HG02885 (cell line): ENCODE data around the gene VPS37B.

ENCODE experiments used
- ATAC-seq: cut with Tn5 transposase; IDR thresholded peaks from one replicate; pipeline ENCODE4 v1.9.1; 2021; ENCODE audit warnings: mild to moderate bottlenecking; ENCODE audit not compliant: unreplicated experiment, poor library complexity

The VPS37B gene

DNA sequence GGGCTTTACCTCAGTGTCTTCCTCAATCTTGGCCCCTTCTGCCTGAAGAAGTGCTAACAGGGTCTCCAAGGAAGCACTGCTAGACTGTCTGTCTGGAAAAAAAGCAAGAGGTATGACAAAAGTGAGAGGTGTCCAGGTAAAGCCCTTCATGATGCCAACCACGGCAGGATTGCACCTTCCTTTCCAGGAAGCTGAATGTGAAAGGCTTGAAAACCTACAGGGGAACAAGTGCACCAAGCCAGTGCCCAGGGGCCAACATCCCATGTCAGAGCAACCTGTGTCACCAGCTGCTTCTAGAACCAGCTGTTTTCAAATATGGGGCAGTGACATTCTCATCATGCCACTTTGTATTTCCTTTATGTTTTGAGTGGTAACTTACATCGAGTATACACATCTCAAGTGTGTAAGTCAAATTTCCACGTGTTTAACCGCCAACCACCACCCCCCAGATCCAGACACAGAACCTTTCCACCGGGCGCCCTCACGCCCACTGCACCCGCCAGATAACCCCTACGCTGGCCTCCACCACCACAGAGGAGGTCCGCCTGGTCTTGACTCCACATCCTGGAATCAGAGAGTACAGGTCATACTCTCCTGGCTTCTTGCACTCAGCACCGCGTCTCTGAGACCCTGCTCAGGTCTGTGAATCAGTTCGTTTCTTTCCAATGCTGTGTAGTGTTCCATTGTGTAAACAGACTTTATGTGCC lies 27.3 kb downstream of the VPS37B start:
- no peak for ATAC-seq

DNA sequence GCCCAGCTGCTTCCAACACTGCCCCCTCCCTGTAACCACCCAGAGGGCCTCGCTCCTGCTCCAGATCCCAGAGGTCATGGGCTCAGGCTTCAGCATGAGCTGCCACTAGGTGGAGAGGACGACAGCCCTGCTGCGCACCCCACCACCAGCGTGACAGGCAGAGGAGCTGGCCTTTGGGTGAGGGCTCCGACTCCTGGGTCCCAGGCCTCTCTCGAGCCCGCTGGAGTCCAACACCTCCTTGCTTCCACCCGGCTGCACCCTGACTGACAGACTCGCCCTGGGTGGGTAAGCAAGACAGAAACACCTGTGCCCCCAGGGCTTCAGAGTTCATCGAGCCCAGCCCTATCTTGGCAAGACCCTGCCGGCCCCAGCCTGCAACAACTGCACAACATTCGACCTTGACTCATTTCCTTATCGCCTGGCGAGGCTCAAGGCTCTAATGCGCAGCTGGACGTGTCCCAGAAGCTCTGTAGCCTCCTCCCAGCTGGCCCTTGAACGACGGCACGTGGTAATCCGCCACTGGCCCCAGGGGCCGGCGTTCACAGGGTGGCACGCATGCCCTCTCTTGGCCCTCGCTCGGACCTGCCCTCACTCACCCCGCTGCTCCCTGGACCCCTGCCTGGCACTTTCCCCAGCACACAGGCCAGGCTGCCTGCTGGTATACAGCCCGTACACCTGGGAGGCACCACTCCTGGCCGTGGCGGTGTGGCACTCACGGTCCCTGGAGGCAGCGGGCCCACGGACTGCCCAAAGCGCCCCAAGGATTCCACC lies 28.0 kb downstream of the VPS37B start:
- ATAC-seq, result no peak

DNA sequence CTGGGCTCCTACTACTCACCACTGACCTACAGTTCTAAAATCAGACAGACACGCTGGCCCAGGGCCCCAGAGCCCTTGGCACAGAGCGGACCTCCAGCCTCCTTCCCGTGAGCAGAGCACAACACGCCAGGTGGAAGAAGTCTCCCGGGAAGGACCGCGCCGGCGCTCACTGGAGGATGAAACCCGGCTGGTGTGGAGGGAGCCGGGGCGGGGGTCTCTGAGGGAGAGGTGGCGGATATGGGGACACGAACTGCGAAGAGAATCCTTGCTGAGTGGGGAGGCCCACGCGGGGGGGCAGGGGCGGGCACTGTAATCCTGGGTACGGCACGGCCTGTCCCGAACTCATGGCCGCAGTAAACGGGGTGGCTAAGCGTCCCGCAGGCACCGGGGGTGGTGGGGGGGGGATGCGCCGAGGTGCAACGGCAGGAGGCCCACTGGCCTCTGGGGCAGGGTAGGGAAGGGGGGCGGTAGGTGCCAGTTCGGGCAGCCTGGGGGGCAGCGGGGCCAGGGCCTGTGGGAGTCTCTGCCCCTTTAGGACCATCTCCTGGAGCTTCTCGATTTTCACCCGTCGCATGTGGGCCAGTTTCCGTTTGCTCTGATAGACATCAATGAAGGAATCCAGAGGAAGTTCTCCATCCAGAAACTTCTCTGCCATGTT lies 28.8 kb downstream of the VPS37B start:
- no peak for ATAC-seq

DNA sequence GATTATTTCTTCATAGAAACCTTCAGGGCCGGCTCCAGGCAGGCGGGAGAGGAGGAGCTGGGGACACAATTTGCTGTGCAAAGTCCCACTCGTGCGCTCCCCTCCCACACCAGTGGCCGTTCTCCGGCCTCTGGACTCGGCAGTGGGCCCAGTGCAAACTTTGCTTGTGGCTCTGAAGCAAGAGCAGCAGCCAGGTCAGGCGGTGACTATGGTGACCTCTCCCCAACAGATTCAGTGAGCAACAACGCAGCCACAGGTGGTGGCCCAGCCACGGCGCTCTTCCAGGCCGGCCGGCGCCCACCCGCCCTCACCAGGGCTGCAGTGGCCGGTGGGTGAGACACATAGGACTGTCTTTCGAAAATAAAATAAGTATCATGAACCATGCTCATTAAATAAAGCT lies 29.5 kb downstream of the VPS37B start:
- ATAC-seq, result no peak

DNA sequence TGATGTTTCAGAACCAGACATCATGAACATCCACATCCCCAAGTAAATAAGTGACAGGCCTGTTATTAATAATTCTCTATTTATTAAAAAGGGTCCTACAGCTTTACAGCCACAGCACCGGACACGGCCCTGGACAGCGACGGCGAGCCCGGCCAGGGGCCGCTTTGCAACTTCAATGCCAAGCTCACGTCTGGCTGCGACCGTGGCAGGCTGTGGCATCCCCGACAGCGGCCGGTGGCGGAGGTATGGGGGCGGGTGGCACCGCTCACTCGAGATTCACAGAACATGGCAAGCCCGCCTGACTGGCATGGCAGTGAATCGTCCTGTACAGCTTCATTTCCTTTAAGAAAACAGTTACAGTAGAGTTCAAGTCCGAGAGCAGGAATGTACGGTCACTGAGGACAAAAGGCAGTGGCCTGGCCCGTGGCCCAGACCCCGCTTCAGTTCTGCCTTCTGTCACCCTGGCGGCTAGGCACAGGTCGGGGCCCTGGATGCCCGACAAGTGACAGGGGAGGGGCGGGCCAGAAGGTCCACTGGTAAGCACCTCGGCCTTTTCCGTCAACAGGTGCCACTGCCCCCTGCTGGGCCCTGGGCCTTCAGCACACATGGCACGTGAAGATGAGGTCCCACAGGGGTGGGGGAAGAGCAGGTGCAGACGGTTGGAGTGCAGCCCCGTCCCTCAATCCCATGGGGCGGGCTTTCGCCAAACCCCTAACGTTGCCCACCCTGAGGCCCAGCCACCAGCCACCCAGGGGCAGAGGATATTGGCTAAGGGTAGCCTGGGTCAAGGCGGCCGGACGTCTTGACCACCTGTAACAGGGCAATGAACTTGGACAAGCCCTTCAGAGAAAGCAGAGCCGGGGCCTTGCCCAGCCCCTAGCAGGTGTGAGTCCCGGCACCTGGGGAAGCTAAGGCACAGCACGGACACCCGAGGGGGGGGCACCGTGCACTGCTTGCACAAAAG lies 30.4 kb downstream of the VPS37B start:
- ATAC-seq, result no peak

DNA sequence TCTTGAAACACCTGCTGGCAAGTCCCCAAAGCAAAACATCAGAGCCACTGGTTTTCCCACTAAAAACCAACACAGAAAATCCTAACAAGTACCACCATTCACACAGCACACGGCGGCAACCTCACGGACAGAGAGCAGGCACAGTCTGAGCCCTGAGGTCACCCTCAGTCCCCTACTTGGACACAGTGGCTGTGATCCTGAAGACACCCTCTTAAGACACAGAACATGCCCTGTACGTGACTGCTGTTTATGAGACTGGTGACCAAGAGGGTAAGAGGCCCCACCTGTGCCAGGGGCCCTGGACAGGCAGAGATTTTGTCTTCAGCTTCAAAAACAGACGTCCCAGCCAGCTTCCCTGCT lies 31.1 kb downstream of the VPS37B start:
- ATAC-seq, result no peak

DNA sequence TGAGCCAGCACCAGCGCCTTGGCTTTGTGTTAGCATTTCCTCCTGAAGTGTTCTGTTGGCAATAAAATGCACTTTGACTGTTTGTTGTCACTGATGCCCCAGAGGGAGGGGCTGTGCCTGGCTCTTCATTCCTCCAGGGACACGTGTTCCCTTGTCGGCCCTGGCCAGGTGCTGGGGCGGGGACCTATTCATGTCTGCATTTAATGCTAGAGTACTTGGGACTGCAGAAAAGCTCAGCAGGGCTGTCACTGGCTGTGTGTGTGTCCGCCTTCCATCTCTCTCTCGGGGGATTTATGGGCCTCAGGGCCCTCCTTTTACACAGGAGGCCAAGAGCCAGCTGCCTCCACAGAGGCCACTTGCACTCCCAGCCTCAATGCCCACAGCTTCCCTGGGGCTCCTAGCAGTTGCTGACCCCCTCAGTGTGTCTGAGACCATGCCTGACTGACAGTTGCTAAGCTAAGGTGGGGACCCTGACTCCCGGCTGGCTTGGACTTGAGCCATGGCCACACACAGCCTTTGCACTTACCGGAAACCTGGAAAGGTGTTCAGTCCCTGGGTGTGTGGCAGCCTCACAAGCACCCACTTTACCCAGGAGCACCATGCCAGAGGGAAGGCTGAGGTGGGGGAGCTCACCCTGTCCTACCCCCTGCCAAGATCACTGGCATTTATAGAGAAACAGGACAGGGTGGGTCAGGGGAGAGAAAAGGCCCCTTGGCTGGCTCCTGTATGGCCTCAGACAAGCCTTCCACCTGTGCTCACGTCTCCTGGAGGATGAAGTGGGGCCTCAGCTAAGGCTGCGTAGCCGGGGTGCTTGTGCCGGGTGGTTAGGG lies 32.8 kb downstream of the VPS37B start:
- no peak for ATAC-seq

DNA sequence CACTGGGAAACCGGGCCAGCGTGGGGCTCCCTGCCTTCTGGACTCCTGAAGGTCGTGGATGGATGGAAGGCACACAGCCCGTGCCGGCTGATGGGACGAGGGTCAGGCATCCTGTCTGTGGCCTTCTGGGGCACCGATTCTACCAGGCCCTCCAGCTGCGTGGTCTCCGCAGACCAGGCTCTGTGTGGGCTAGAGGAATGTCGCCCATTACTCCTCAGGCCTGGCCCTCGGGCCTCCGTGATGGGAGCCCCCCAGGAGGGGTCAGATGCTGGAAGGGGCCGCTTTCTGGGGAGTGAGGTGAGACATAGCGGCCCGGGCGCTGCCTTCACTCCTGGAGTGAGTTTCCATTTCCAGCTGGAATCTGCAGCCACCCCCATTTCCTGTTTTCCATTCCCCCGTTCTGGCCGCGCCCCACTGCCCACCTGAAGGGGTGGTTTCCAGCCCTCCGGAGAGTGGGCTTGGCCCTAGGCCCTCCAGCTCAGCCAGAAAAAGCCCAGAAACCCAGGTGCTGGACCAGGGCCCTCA lies 33.8 kb downstream of the VPS37B start:
- ATAC-seq, result no peak

DNA sequence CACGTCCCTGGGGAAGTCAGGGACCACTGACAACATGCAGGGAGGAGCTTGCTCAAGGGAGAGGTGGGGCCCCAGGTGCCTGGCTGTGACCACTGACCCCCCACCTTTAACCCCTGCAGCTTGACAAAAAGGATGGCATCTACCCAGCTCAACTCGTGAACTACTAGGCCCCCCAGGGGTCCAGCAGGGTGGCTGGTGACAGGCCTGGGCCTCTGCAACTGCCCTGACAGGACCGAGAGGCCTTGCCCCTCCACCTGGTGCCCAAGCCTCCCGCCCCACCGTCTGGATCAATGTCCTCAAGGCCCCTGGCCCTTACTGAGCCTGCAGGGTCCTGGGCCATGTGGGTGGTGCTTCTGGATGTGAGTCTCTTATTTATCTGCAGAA lies 34.3 kb downstream of the VPS37B start:
- ATAC-seq, result no peak

DNA sequence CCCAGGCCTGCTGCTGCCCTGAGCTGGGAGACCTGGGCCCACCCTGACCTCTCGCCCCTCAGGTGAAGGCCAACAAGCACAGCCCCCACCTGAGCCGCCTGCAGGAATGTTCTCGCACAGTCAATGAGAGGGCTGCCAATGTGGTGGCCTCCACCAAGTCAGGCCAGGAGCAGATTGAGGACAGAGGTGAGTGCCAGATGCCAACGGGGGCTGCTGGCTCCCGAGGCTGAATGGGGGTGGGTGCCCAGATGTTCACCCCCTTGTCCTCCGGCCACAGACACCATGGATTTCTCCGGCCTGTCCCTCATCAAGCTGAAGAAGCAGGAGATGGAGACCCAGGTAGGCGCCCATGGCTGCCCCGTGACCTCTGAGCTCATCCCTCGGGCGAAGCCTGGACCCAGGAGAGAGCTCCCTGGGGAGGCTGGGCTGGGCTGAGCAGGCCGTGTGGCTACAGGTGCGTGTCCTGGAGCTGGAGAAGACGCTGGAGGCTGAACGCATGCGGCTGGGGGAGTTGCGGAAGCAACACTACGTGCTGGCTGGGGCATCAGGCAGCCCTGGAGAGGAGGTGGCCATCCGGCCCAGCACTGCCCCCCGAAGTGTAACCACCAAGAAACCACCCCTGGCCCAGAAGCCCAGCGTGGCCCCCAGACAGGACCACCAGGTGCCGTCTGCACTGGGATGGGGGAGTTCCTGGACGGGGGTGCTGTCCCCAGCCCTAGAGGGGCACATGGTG lies 34.9 kb downstream of the VPS37B start:
- no peak for ATAC-seq

DNA sequence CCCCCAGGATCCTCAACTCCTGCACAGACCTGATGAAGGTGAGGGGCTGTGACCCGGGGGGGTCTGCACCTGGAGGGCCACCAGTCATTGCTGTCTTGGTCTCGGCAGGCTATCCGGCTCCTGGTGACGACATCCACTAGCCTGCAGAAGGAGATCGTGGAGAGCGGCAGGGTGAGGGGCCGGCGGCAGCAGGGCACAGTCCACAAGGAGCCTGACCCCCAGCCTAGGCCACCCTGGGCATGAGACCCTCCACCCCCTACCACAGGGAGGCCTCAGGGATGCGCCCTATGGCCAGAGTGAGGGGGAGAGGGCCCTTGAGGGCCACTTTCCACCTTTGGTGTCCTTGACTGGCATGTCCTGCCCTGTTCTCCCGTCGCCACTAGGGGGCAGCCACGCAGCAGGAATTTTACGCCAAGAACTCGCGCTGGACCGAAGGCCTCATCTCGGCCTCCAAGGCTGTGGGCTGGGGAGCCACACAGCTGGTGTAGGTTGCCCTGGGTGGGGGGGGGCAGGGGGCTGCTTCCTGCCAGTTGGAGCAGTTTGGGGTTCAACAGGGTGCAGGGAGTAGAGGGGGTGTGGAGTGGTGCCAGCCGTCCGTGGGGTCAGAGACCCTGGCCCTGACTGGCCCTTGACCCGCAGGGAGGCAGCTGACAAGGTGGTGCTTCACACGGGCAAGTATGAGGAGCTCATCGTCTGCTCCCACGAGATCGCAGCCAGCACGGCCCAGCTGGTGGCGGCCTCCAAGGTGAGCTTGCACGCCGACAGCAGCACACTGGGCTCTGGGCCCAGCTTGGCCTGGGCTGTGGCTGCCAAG lies 35.7 kb downstream of the VPS37B start:
- ATAC-seq, result no peak

DNA sequence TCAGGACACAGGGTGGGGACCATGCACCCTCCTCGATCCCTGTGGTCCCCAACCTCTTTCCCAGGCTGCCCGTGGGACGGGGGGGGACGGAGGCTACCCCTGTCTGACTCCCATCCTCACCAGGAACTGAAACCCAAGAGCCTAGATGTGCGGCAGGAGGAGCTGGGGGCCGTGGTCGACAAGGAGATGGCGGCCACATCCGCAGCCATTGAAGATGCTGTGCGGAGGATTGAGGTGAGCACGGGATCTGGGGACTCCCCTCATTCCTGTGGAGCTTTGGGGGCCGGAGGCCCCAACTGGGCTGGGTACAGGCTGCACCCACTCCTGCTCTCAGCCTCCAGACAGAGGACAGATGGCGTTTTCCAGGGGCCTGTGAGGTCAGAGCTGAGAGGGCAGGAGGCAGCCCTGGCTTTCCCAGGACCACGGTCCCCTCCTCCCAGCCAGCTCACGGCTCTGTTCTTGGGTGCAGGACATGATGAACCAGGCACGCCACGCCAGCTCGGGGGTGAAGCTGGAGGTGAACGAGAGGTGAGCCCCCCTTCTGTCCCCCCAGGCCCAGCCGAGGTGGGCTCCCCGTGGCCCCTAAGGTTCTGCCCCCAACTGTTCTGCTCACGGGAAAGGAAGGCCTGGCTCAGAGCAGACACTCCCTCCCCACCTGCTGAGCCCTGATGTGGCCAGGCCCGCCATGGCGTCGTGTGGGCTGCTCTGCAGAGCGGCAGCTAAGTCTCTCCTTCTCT lies 36.5 kb downstream of the VPS37B start:
- no peak for ATAC-seq

DNA sequence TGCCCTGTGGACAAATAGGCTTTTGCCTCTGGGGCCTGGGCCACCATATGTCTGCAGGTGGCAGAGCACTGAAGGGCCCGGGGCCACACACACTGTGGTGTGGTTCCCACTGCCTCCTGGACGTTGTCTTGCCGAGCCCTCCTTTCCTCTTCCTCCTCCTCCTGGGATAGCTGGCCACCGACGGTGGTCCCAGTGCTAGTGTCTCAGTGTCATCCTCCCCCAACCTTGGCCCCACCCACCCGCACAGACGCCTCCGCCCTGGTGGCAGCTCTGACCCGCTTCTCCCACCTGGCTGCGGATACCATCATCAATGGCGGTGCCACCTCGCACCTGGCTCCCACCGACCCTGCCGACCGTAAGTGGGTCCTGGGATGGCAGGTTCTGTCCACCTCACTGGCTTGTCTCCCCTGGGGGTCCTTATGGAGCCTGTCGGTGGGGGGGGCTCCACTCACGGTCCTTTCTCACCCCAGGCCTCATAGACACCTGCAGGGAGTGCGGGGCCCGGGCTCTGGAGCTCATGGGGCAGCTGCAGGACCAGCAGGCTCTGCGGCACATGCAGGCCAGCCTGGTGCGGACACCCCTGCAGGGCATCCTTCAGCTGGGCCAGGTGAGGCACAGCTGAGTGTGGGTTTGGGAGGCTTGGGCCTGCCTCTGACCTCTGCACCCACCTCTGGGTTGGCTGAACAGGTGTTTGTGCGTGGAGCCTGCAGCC lies 37.2 kb downstream of the VPS37B start:
- ATAC-seq, result no peak

DNA sequence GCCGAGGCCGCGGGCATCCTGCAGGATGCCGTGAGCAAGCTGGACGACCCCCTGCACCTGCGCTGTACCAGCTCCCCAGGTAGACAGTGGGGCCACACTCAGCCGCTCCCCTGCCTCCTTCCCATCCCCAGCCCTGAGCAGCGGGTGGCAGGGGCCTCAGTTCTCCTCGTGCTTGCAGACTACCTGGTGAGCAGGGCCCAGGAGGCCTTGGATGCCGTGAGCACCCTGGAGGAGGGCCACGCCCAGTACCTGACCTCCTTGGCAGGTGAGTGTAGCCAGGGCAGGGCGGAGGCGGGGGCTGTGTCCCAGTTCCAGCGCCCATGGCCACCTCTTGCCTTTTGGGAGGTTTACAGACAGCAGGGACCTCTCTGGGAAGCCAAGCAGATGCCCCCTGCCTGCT lies 37.8 kb downstream of the VPS37B start:
- no peak for ATAC-seq

DNA sequence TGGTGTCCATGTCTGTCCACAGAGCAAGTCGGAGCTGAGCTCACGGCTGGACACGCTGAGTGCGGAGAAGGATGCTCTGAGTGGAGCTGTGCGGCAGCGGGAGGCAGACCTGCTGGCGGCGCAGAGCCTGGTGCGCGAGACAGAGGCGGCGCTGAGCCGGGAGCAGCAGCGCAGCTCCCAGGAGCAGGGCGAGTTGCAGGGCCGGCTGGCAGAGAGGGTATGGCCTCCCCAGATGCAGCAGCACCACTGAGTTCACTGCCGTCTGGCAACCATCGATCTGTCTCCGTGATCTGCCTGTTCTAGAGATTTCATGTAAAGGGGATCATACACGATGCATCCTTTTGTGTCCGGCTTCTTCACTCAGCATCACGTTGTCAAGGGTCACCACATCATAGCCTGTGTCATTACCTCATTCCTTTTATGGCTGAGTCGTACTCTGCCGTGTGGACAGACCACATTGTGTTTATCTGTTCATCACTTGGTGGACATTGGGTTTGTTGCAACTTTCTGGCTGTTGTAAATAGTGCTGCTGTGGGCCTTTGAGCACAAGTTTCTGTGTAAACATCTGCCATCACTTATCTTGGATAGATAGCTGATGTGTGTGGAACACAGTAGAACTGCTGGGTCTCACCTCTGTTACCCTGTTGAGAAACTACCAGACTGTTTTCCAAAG lies 38.8 kb downstream of the VPS37B start:
- ATAC-seq, result no peak
